Breast epithelium (tissue), 3 donors: ENCODE measurements around the gene PLCXD1.

Source experiments
- CTCF ChIP-seq, 3 donors: fragments of 450-650 bp; IDR thresholded peaks; one replicate each; pipeline ENCODE4 v1.5.1; 2016 to 2017; ENCODE audit warnings: antibody characterized with exemption in 3 of 3, mild to moderate bottlenecking in 3 of 3, moderate library complexity in 3 of 3
- POLR2A ChIP-seq: fragments of 450-650 bp; IDR thresholded peaks from one replicate; pipeline ENCODE4 v1.6.1; 2016; ENCODE audit warnings: antibody characterized with exemption, mild to moderate bottlenecking, moderate library complexity
- POLR2AphosphoS5 ChIP-seq, 3 donors: sonication (generic); formaldehyde crosslinking; IDR thresholded peaks; one replicate each; pipeline ENCODE4 v1.6.1; 2017; ENCODE audit warnings: antibody characterized with exemption in 3 of 3

- no peak for TF ChIP-seq CTCF (IDR thresholded peaks at IDR 0.05)
- TF ChIP-seq POLR2AphosphoS5 (IDR thresholded peaks at IDR 0.05) = no peak
- no peak for TF ChIP-seq POLR2A
Measured at GRCh38 chrX:308821-309520, 27.8 kb downstream of the PLCXD1 start.
